Measurements from ENCODE around the gene RPL18A. TPM values are rescaled to one million over a fixed set of nuclear protein-coding genes. Genes with fewer than 3 reads are reported as not detected.

RPL18A gene
- total RNA-seq, 4 donors from 2014 or later: 799 to 1,594 (median 1,135) TPM

GRCh38 chr19:17893766-17894165, 34.1 kb downstream of the RPL18A start:
- peaks cover 96% of the 10 kb centered on the region for H3K27me3 ChIP-seq
- no peak overlapping the region for H3K4me3 ChIP-seq
- no peaks in the 10 kb centered on the region for H3K36me3 ChIP-seq
- no peak for ATAC-seq
- no peak overlapping the region for H3K27ac ChIP-seq
- no peaks in the 10 kb centered on the region for H3K9me3 ChIP-seq
- TF ChIP-seq EP300 (IDR thresholded peaks at IDR 0.05): no peak
- TF ChIP-seq POLR2A (IDR thresholded peaks at IDR 0.05): no peak
- no peak for TF ChIP-seq POLR2AphosphoS5 (IDR thresholded peaks at IDR 0.05)
- TF ChIP-seq CTCF (IDR thresholded peaks at IDR 0.05): no peak
- 81 to 83% methylated on average over 3 to 5 of the region's 9 CpGs for WGBS, 2 donors (ENCODE audit: low coverage in 1 of 2)
- H3K4me1 ChIP-seq: no peaks in the 10 kb centered on the region

- Histone ChIP-seq H3K9me3 (peaks cover 0 to 5% (median 0%) of the 10 kb centered on the region in 3 donors), H3K27ac (no peak overlapping the region), H3K4me3 (no peak overlapping the region), H3K36me3 (no peaks in the 10 kb centered on the region), H3K4me1 (no peaks in the 10 kb centered on the region), H3K27me3 (peaks cover 61% of the 10 kb centered on the region)
- TF ChIP-seq POLR2A (IDR thresholded peaks at IDR 0.05) (no peak), POLR2AphosphoS5 (IDR thresholded peaks at IDR 0.05) (no peak), CTCF (IDR thresholded peaks at IDR 0.05) (no peak), EP300 (IDR thresholded peaks at IDR 0.05) (no peak)
- ATAC-seq: no peak
- WGBS, 2 donors (ENCODE audit: low coverage in 1 of 2): 51 to 65% methylated on average over 3 of the region's 6 CpGs
These were observed 43.0 kb downstream of the RPL18A start for GRCh38 chr19:17902701-17903100.

- 97% methylated on average over 3 of the region's 3 CpGs; no CpG with 5 or more reads in 1 of the 2 donors for WGBS, 2 donors (ENCODE audit: low coverage in 1 of 2)
- no peaks in the 10 kb centered on the region for H3K4me1 ChIP-seq
- TF ChIP-seq EP300 (IDR thresholded peaks at IDR 0.05): no peak
- no peak for TF ChIP-seq CTCF (IDR thresholded peaks at IDR 0.05)
- no peak for TF ChIP-seq POLR2A (IDR thresholded peaks at IDR 0.05)
- TF ChIP-seq POLR2AphosphoS5 (IDR thresholded peaks at IDR 0.05): no peak
- no peak for ATAC-seq
- no peak overlapping the region for H3K4me3 ChIP-seq
- H3K9me3 ChIP-seq: peaks cover 0 to 31% (median 0%) of the 10 kb centered on the region in 3 donors
- H3K27me3 ChIP-seq: peaks cover 65% of the 10 kb centered on the region
- no peak overlapping the region for H3K27ac ChIP-seq
- no peaks in the 10 kb centered on the region for H3K36me3 ChIP-seq
These were observed 48.5 kb downstream of the RPL18A start for GRCh38 chr19:17908244-17908643.

DNA sequence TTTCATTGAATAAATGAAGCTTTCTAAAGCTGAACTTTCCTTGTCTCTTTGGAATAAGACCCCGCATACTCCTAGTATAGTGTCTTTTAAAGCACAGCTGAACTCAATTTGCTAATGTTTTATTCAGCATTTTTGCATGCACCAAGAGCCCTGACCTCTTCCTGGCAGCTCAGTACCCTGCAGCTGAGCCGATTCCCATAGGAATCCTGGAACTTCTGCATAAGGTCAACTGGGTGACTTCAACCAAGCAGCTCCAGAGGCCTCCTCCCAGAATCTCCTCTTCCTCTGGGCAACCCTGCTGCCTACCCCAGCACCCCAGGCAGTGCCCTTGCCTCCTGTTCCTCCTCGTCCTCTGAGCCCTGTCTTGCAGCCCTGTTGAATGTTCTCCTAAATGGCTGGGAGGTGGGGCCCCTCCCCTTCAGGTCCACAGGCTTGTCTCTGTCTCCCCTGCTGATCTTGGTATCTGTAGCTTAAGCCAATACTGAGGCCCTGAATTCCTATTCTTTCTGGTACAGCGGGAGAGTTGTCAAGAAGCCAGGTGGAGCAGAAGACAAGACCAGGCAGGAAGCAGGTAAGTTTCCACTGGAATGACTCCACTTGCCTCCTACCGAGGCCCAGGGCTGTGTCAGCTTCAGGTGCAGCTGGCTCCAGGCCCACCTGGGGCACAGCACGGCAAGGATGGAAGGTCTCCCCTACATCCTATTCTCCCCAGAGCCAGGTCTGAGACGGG, 49.5 kb downstream of the RPL18A start:
- Histone ChIP-seq H3K27ac (no peak overlapping the region), H3K4me1 (no peaks in the 10 kb centered on the region), H3K9me3 (peaks cover 0 to 40% (median 0%) of the 10 kb centered on the region in 3 donors), H3K27me3 (peaks cover 66% of the 10 kb centered on the region), H3K4me3 (no peak overlapping the region), H3K36me3 (no peaks in the 10 kb centered on the region)
- 52 to 56% methylated on average over 2 to 5 of the region's 7 CpGs for WGBS, 2 donors (ENCODE audit: low coverage in 1 of 2)
- ATAC-seq: no peak
- TF ChIP-seq CTCF (IDR thresholded peaks at IDR 0.05) (no peak), EP300 (IDR thresholded peaks at IDR 0.05) (no peak), POLR2A (IDR thresholded peaks at IDR 0.05) (no peak), POLR2AphosphoS5 (IDR thresholded peaks at IDR 0.05) (no peak)

- no peak overlapping the region for H3K27ac ChIP-seq
- no peak overlapping the region for H3K4me3 ChIP-seq
- H3K4me1 ChIP-seq: no peaks in the 10 kb centered on the region
- peaks cover 0 to 42% (median 0%) of the 10 kb centered on the region in 3 donors for H3K9me3 ChIP-seq
- no peak for ATAC-seq
- H3K27me3 ChIP-seq: peaks cover 68% of the 10 kb centered on the region
- TF ChIP-seq CTCF (IDR thresholded peaks at IDR 0.05) (no peak), EP300 (IDR thresholded peaks at IDR 0.05) (no peak), POLR2A (IDR thresholded peaks at IDR 0.05) (no peak)
- no peaks in the 10 kb centered on the region for H3K36me3 ChIP-seq
- 69 to 83% methylated on average over 4 to 10 of the region's 11 CpGs for WGBS, 2 donors (ENCODE audit: low coverage in 1 of 2)
These were observed 51.2 kb downstream of the RPL18A start for GRCh38 chr19:17910791-17911360.
